B cell (primary cell): Measurements from ENCODE around the gene LRRN4CL. TPM values are rescaled to one million over a fixed set of nuclear protein-coding genes. Genes with fewer than 3 reads are reported as not detected.

Source experiments
- ATAC-seq: fragments of 200-7000 bp; cut with Tn5 transposase; one replicate; pipeline ENCODE4 v1.10.0; 2021; ENCODE audit warnings: low read depth, mild to moderate bottlenecking, moderate number of reproducible peaks, moderate library complexity
- CTCF ChIA-PET: fragments of 350-600 bp; sonication (Branson Sonifier 250); formaldehyde crosslinking; loops from one replicate; lab custom pipeline; 2021; ENCODE audit warnings: antibody characterized with exemption, inconsistent platforms; lab: Charles Lee
- POLR2A ChIA-PET: fragments of 350-600 bp; sonication (Branson Sonifier 250); formaldehyde crosslinking; loops from one replicate; lab custom pipeline; 2021; ENCODE audit warnings: antibody characterized with exemption; lab: Charles Lee
- DNase-seq: peaks from one replicate; pipeline ENCODE4 v3.0.0; 2013
- H2AFZ ChIP-seq: 2 replicates; pipeline ENCODE4 v1.6.1; 2012; ENCODE audit warnings: mild to moderate bottlenecking, low read depth, low read length; ENCODE audit not compliant: insufficient read depth, poor library complexity, severe bottlenecking
- H3K27ac ChIP-seq, 2 donors: 1 replicate in 1 of 2; 2 replicates in 1 of 2; pipeline ENCODE4 v1.5.1; 2012 to 2013; ENCODE audit warnings: low read length in 2 of 2, mild to moderate bottlenecking in 2 of 2, moderate library complexity in 1 of 2
- H3K27me3 ChIP-seq, 4 experiments: fragments of 200-600 bp in 1 of 4; sonication (generic) in 1 of 4; replicated peaks in 1 of 4; 1 replicate in 2 of 4; 2 replicates in 2 of 4; pipeline versions ENCODE4 v1.6.1 to v1.7.0; 2013 to 2016; ENCODE audit warnings: low read length in 3 of 4, mild to moderate bottlenecking in 2 of 4, mixed read lengths in 1 of 4, moderate library complexity in 1 of 4; ENCODE audit not compliant: insufficient read depth in 4 of 4, control insufficient read depth in 3 of 4; ENCODE audit errors: control extremely low read depth in 1 of 4
- H3K36me3 ChIP-seq, 2 experiments: replicated peaks in 1 of 2; 1 replicate in 1 of 2; 2 replicates in 1 of 2; pipeline versions ENCODE4 v1.6.1 to v1.7.1; 2013; ENCODE audit warnings: low read length in 1 of 2; ENCODE audit not compliant: insufficient read depth in 2 of 2, control insufficient read depth in 1 of 2; ENCODE audit errors: control extremely low read depth in 1 of 2, extremely low read depth in 1 of 2
- H3K4me1 ChIP-seq, 2 donors: fragments of 200-600 bp in 1 of 2; sonication (generic) in 1 of 2; 1 replicate in 1 of 2; 2 replicates in 1 of 2; pipeline versions ENCODE4 v1.5.1 to v1.6.1; 2013 to 2017; ENCODE audit warnings: low read length in 2 of 2; ENCODE audit not compliant: control insufficient read depth in 2 of 2, insufficient read depth in 2 of 2
- H3K4me2 ChIP-seq: replicated peaks from 2 replicates; pipeline ENCODE3; 2012; ENCODE audit warnings: mild to moderate bottlenecking, low read depth, low read length; ENCODE audit not compliant: poor library complexity, severe bottlenecking
- H3K4me3 ChIP-seq, 5 experiments: fragments of 200-600 bp in 1 of 5; sonication (generic) in 1 of 5; 1 replicate in 3 of 5; 2 replicates in 2 of 5; pipeline versions ENCODE4 v1.5.1 to v1.7.0; 2011 to 2016; ENCODE audit warnings: low read length in 4 of 5, mild to moderate bottlenecking in 4 of 5, low read depth in 2 of 5, control low read depth in 1 of 5, moderate library complexity in 1 of 5; ENCODE audit not compliant: insufficient read depth in 1 of 5; ENCODE audit errors: control extremely low read depth in 1 of 5, extremely low read depth in 1 of 5
- H3K79me2 ChIP-seq: fragments of 200-600 bp; sonication (generic); one replicate; pipeline ENCODE4 v1.6.0; 2016; ENCODE audit warnings: low read length; ENCODE audit not compliant: control insufficient read depth, insufficient read depth
- H3K9ac ChIP-seq: fragments of 200-600 bp; sonication (generic); 2 replicates; pipeline ENCODE4 v1.6.1; 2017; ENCODE audit warnings: mild to moderate bottlenecking, low read length, moderate library complexity
- H3K9me3 ChIP-seq, 3 donors: one replicate each; pipeline versions ENCODE4 v1.6.1 to v1.7.1; 2013; ENCODE audit warnings: low read length in 2 of 3; ENCODE audit not compliant: control insufficient read depth in 2 of 3, insufficient read depth in 1 of 3; ENCODE audit errors: control extremely low read depth in 1 of 3
- H4K20me1 ChIP-seq: 2 replicates; pipeline ENCODE4 v1.6.0; 2012; ENCODE audit warnings: mild to moderate bottlenecking, low read length; ENCODE audit not compliant: insufficient read depth, control insufficient read depth, poor library complexity, severe bottlenecking
- H3K27ac Mint-ChIP-seq: one replicate; pipeline ENCODE4 v1.8.0; 2021; ENCODE audit warnings: mixed read lengths
- H3K27me3 Mint-ChIP-seq: one replicate; pipeline ENCODE4 v1.8.0; 2021; ENCODE audit warnings: mixed read lengths
- H3K4me1 Mint-ChIP-seq: one replicate; pipeline ENCODE4 v1.8.0; 2021; ENCODE audit warnings: mixed read lengths
- H3K4me3 Mint-ChIP-seq: one replicate; pipeline ENCODE4 v1.8.0; 2021; ENCODE audit warnings: mixed read lengths
- H3K9me3 Mint-ChIP-seq: one replicate; pipeline ENCODE4 v1.8.0; 2022; ENCODE audit warnings: mixed read lengths; ENCODE audit not compliant: insufficient read depth
- CTCF ChIP-seq: fragments of 200-600 bp; IDR thresholded peaks from one replicate; pipeline ENCODE4 v1.8.0; 2022; ENCODE audit warnings: antibody characterized with exemption, mild to moderate bottlenecking
- EZH2 ChIP-seq: IDR thresholded peaks from 2 replicates; pipeline ENCODE4 v1.6.1; 2012; ENCODE audit warnings: borderline replicate concordance, low read depth, mild to moderate bottlenecking, moderate library complexity, low read length; ENCODE audit not compliant: insufficient read depth, poor library complexity, severe bottlenecking
- WGBS: methylation state at CpG from one replicate; pipeline ENCODE4 v1.1.5; 2013; ENCODE audit warnings: missing lambda C conversion rate; ENCODE audit not compliant: insufficient coverage; 5-methylcytosine and 5-hydroxymethylcytosine counted together
- intact Hi-C: fragments of 100-400 bp; cut with micrococcal nuclease; formaldehyde crosslinking; loops from one replicate; pipeline ENCODE4 v1.10.0; 2022
- polyA plus RNA-seq: library from polyadenylated mRNA; depleted of rRNA; stranded (reverse); fragments of >200 nt; gene quantifications from 2 replicates; pipeline ENCODE4 v1.2.3, GENCODE V29; 2012
- total RNA-seq, 2 donors: library from RNA; stranded (reverse); fragments of 120-200 nt in 1 of 2; gene quantifications; 1 replicate in 1 of 2; 2 replicates in 1 of 2; pipeline versions ENCODE4 v1.2.3 to v1.2.4, GENCODE V29; 2013 to 2022

The LRRN4CL gene
- total and polyA plus RNA-seq, 2 donors (not counting 1 experiment from before 2014, with no cell fraction given) = 0.03 to 0.25 TPM

- TF ChIP-seq CTCF = no peak
- no peak for TF ChIP-seq EZH2
- H3K27ac ChIP-seq = peak overlapping the region in 1 of 2 donors; percentile 51
- H3K27me3 ChIP-seq = no peaks in the 10 kb centered on the region
- intact Hi-C loops = no loop called here
- Mint-ChIP-seq H3K27ac (peak overlapping the region; percentile 65), H3K27me3 (no peaks in the 10 kb centered on the region), H3K4me1 (peaks cover 37% of the 10 kb centered on the region), H3K9me3 (no peaks in the 10 kb centered on the region), H3K4me3 (no peak overlapping the region)
- POLR2A ChIA-PET = interaction anchor here (1.0 to 1.3 kb wide), 2 partner anchors 14 to 141 kb away, joined by 3 to 4 read pairs; partner anchors contain the start of gene HNRNPUL2
- ATAC-seq (no peak), DNase-seq (no peak)
- no peak overlapping the region for H2AFZ ChIP-seq
- H3K79me2 ChIP-seq = peaks cover 46% of the 10 kb centered on the region
- CTCF ChIA-PET = interaction anchor here (0.7 to 1.0 kb wide), 2 partner anchors 10 to 74 kb away, joined by 3 to 4 read pairs; partner anchors contain the start of gene TMEM179B
- H3K4me3 ChIP-seq = no peak overlapping the region
- H3K9ac ChIP-seq = no peak overlapping the region
- peaks cover 12 to 23% of the 10 kb centered on the region in 2 donors for H3K4me1 ChIP-seq
- no peak overlapping the region for H3K4me2 ChIP-seq
- WGBS = no CpG with 5 or more reads among the region's 2 CpGs
- H3K9me3 ChIP-seq = no peaks in the 10 kb centered on the region
- peaks cover 2 to 70% of the 10 kb centered on the region in 2 experiments for H3K36me3 ChIP-seq
- peaks cover 6% of the 10 kb centered on the region for H4K20me1 ChIP-seq
These were observed 24.0 kb upstream of the LRRN4CL start for GRCh38 chr11:62713343-62713742.

- ATAC-seq = no peak
- Mint-ChIP-seq H3K4me3 (no peak overlapping the region), H3K27ac (peak overlapping the region; percentile 64), H3K9me3 (no peaks in the 10 kb centered on the region), H3K27me3 (no peaks in the 10 kb centered on the region), H3K4me1 (peaks cover 38% of the 10 kb centered on the region)
- intact Hi-C loops = no loop called here
- Histone ChIP-seq H3K27ac (peak overlapping the region in 1 of 2 donors; percentile 51), H3K27me3 (no peaks in the 10 kb centered on the region), H4K20me1 (peaks cover 6% of the 10 kb centered on the region), H3K9me3 (no peaks in the 10 kb centered on the region), H3K4me1 (peaks cover 17 to 28% of the 10 kb centered on the region in 2 donors), H3K36me3 (peaks cover 2 to 66% of the 10 kb centered on the region in 2 experiments), H3K79me2 (peaks cover 46% of the 10 kb centered on the region), H2AFZ (no peak overlapping the region), H3K9ac (no peak overlapping the region), H3K4me3 (no peak overlapping the region), H3K4me2 (no peak overlapping the region)
- ChIA-PET POLR2A (interaction anchor here (1.0 to 1.3 kb wide), 2 partner anchors 15 to 140 kb away, joined by 3 to 4 read pairs; partner anchors contain the start of gene HNRNPUL2), CTCF (interaction anchor here (0.7 kb wide), 1 partner anchor 74 kb away, joined by 3 read pairs; the partner anchor contains the start of gene TMEM179B)
- DNase-seq = no peak
- 85% methylated on average over 2 of the region's 3 CpGs for WGBS
- TF ChIP-seq EZH2 (no peak), CTCF (no peak)
These were observed 23.5 kb upstream of the LRRN4CL start for GRCh38 chr11:62712861-62713260.
